Omental fat pad (tissue), 4 donors: ENCODE measurements around the gene EPHB3. TPM values are rescaled to one million over a fixed set of nuclear protein-coding genes. Genes with fewer than 3 reads are reported as not detected.

Source experiments
- ATAC-seq: fragments of 150-250 bp; one replicate; pipeline ENCODE4 v1.9.1; 2016; ENCODE audit warnings: mild to moderate bottlenecking, moderate library complexity; ENCODE audit not compliant: low FRiP score
- DNase-seq: peaks from one replicate; pipeline ENCODE4 v3.0.0-alpha.2; 2019; ENCODE audit warnings: low spot score
- total RNA-seq, 4 donors: library from RNA; depleted of rRNA; stranded (reverse); fragments of >200 nt; gene quantifications; one replicate each; pipeline ENCODE4 v1.1.0, GENCODE V29; 2016
- TF ChIP-seq, protein P1 (sequence below), 3 donors: fragments of 450-650 bp; IDR thresholded peaks; one replicate each; pipeline ENCODE4 v1.5.1; 2016 to 2017; ENCODE audit warnings: antibody characterized with exemption in 3 of 3, mild to moderate bottlenecking in 3 of 3, moderate library complexity in 2 of 3

Gene EPHB3
- total RNA-seq, 4 donors from 2014 or later = 0.79 to 3.1 (median 2.1) TPM

DNA sequence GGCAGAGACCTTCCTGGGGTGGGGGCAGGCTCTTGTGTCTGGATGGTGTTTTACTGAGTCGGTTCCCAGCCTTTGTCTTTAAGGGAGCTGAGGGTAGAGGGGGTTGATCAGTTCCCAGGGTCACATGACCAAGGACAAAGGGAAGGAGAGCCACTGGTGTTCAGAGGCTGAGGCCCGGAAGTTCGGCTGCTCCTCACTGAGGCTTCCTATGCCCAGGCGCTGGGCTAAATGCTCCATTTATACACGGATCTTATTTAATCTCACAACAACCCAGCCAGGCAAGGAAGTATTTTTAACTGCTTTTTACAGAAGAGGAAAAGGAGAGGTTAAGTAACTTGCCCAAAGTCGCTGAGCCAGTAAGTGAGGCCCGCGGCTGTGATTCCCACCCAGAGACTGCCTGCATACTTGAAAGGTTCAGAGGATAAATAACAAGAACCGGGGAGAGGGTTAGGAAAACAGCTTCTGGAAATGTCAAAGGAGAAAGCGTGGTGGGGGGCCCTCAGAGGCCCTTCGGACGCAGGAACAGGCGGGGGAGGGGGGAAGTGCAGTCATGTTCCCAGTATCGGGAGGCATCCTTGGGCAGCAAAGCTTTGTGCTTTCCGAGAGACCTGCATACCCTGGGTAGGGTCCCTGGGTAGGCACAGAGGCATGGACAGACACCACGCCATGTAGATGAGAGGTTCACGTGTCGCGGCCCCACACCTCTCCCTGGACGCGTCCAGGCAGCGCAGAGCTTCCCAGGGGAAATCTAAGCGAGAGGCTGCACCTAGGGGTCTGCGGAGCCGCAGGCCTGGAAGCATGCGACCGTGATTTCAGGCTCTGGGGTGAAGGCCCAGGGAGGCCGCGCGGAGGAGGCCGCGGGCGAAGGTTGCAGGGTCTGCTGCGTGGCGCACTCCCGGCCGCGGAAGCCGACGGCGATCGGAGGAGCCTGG, 21.3 kb downstream of the EPHB3 start:
- TF ChIP-seq, protein P1, sequence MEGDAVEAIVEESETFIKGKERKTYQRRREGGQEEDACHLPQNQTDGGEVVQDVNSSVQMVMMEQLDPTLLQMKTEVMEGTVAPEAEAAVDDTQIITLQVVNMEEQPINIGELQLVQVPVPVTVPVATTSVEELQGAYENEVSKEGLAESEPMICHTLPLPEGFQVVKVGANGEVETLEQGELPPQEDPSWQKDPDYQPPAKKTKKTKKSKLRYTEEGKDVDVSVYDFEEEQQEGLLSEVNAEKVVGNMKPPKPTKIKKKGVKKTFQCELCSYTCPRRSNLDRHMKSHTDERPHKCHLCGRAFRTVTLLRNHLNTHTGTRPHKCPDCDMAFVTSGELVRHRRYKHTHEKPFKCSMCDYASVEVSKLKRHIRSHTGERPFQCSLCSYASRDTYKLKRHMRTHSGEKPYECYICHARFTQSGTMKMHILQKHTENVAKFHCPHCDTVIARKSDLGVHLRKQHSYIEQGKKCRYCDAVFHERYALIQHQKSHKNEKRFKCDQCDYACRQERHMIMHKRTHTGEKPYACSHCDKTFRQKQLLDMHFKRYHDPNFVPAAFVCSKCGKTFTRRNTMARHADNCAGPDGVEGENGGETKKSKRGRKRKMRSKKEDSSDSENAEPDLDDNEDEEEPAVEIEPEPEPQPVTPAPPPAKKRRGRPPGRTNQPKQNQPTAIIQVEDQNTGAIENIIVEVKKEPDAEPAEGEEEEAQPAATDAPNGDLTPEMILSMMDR (IDR thresholded peaks at IDR 0.05) = no peak
- DNase-seq (no peak), ATAC-seq (no peak)

DNA sequence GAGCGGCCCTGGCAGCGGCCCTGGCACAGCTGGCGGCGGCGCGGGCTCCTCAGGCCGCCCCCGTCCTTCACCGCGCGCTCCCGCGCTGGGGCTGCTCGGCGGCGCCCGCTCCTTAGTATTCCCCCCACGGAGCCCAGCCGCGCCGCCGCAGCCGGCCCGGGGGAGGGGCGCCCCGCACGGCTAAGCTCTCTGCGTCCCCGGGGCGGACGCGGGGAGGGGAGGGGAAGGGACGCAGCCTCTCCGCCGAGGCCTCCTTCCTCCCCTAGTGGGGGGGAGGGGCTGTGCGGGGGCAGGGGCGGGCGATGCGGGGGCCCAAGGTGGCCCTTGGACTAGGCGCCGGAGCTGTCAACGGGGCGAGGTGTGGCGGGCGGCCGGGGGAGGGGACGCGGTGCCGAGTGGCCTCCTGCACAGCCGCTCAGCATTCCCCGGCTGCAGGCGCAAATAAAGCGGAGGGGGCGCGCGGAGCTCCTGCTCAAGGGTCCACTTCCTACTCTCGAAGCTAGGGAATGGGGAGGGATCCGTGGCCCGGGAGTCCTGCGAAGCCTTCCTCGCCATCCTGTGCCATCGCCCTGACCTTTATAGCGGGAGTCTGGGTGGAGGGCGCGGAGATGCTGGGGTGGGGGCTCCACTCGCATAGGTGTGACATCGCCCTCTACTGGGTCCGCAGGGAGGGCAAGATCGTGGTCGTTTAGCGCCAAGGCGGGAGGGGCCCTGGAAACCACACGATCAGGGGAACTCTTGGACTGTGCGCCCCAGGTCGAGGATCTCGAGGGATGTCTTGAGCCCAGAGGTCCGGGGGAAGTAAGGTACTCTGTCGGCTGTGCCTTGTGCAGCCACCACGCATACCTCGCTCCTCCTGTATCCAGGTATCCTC, 22.2 kb downstream of the EPHB3 start:
- TF ChIP-seq, protein P1 (IDR thresholded peaks at IDR 0.05) = no peak
- ATAC-seq (peak; percentile 20), DNase-seq (no peak)

DNA sequence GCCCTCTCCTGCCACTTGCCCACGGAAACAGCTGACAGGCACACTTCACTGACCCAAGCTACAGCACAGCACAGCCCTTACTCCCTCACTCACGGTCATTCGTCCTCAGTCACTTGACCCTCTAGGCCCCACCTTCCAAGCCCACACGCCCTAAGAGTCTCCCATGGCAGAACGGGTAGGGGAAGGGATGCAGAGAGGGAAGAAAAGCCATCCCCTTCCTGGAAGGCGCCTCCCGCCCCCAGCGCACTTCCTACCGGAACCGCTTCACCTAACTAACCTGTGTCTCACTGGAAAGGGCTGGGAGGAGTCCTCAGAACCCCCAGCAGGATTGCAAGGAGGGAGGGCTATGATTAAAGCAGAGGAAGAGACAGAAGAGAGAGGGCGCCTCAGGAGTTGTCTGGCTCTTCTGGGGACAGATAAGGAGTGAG, 22.9 kb downstream of the EPHB3 start:
- DNase-seq (no peak), ATAC-seq (no peak)
- TF ChIP-seq, protein P1 (IDR thresholded peaks at IDR 0.05) = no peak

DNA sequence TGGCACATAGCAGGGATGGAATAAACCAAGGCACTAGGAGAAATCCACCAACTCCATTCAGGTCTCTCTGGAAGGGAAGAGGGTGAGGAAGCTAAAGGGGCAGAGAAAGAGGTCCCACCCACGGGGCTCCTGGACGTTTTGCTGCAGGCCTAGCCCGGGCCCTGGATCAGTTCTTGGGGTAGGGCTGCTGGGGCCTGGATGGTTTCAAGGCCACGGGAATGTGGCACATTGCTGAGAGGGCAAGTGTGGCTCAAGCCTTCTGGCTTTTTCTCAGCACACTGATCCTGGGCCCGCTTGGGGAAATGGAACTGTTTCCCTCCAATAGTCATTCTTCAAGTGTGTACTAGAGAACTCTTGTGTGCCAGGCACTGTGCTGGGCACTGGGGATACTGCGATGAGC, 24.0 kb downstream of the EPHB3 start:
- no peak for DNase-seq
- TF ChIP-seq, protein P1 (IDR thresholded peaks at IDR 0.05) = no peak
- no peak for ATAC-seq

DNA sequence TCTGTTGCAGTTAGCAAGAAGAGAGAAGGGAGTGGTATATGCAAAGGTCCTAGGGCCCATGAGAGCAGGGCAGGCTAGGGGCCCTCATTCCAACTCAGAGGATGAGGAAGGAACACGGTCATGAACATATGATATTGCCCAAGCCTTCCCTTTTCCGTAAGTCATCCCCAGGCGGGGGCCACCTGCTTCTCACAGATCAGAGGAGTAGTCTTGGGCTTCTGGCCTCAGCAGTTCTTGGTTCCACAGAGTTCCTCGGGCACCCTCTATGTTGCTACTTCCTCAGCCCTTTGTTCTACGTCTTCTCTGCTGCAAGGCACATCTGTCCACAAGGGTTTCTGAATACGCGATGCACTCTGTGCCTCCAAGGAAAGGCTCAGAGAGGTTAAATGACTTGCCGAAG, 25.3 kb downstream of the EPHB3 start:
- no peak for DNase-seq
- TF ChIP-seq, protein P1 (IDR thresholded peaks at IDR 0.05) = no peak
- ATAC-seq = no peak

DNA sequence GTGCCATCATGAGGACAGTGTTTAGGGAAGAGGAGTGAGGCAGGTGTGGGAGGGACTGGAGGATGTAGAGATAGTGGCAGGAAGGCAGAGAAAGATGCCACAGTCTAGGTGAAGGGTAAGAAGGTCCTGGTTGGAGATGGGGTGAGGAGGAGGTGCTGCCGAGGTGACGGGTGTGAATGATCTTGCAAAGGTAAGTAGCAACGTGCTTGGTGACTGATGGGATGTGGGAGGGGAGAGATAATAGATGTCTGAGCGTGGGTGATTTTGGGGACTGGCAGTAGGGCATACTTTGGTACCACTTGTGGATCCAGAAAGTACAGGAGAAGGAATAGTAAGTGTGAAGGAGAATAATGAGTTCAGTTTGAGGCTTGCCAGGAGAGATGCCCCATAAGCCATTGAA, 27.2 kb downstream of the EPHB3 start:
- ATAC-seq (no peak), DNase-seq (no peak)
- TF ChIP-seq, protein P1 (IDR thresholded peaks at IDR 0.05) = no peak
